Measurements from ENCODE around the gene XYLT2. TPM values are rescaled to one million over a fixed set of nuclear protein-coding genes. Genes with fewer than 3 reads are reported as not detected.

XYLT2 gene
- total and polyA plus RNA-seq, 9 of the 15 experiments (the other 6 are each of a cell fraction or from before 2014, with no cell fraction given), result 0.63 to 9.1 (median 4.3) TPM

- POLR2A ChIA-PET, result interaction anchor here (0.6 kb wide), 2 partner anchors 161 to 465 kb away, joined by 3 read pairs; no protein-coding TSS in a partner anchor
- H2AFZ ChIP-seq (ENCODE audit: low read depth, low read length), result no peak overlapping the region
- in situ Hi-C loops (cut with MboI) (no loop called here), intact Hi-C loops (cut with micrococcal nuclease) (loop anchor here (1.0 to 10.0 kb wide), 4 partner anchors 93 to 203 kb away; partner anchors contain the start of gene RSAD1)
- no peak overlapping the region for H3K4me3 ChIP-seq
- no peaks in the 10 kb centered on the region for H3K9me1 ChIP-seq (ENCODE audit: control insufficient read depth, insufficient read depth, low read length)
- H3K4me2 ChIP-seq (ENCODE audit: insufficient read depth, low read length), result no peak overlapping the region
- H4K20me1 ChIP-seq (replicated peaks; ENCODE audit: control insufficient read depth, insufficient read depth, low read length), result no peaks in the 10 kb centered on the region; the same call in 1 of the 2 replicates
- CTCF ChIA-PET (ENCODE audit: low intra/inter-chr PET ratio), result interaction anchor here (0.7 to 4.7 kb wide), 9 partner anchors 24 to 271 kb away, joined by 3 to 142 read pairs (median 6); partner anchors contain the start of genes COL1A1 and PDK2
- H3K27me3 ChIP-seq (ENCODE audit: control insufficient read depth in 2 of 2, insufficient read depth in 2 of 2, low read length in 2 of 2), result peaks cover 5 to 30% of the 10 kb centered on the region in 2 experiments; a peak in 4 of 5 replicates
- H3K9ac ChIP-seq (ENCODE audit: insufficient read depth in 1 of 2, low read depth in 2 of 2, low read length in 2 of 2), result no peak overlapping the region
- peak; percentile 80 to 86 (median 84) for DNase-seq (ENCODE audit: extremely low read depth in 1 of 4, low spot score in 3 of 4)
- no peaks in the 10 kb centered on the region; a peak in 1 of 5 replicates for H3K4me1 ChIP-seq (replicated peaks in 1 of 2; ENCODE audit: control insufficient read depth in 2 of 2, insufficient read depth in 2 of 2, low read length in 2 of 2)
- H3K9me3 ChIP-seq (replicated peaks; ENCODE audit: control insufficient read depth, insufficient read depth, low read depth, low read length), result no peaks in the 10 kb centered on the region
- no peaks in the 10 kb centered on the region for H3K79me2 ChIP-seq (ENCODE audit: control insufficient read depth, insufficient read depth, low read length)
- ATAC-seq, result peak; percentile 99
- no TSS peak for BruUV-seq (replicated peaks)
- FAIRE-seq, result peak; percentile 89
- H3K36me3 ChIP-seq (ENCODE audit: control insufficient read depth, insufficient read depth, low read length), result no peaks in the 10 kb centered on the region
- H3K27ac ChIP-seq (ENCODE audit: extremely low read depth, low read depth, low read length), result no peak overlapping the region
- WGBS (ENCODE audit: insufficient coverage, low coverage, missing lambda C conversion rate), result 8% methylated on average over 7 of the region's 7 CpGs
- peak; percentile 75 for TF ChIP-seq SP1 (CRISPR knock-in tag; IDR thresholded peaks at IDR 0.05)
- peak; percentile 77 for TF ChIP-seq ZBTB7A (IDR thresholded peaks at IDR 0.05; ENCODE audit: borderline replicate concordance, control insufficient read depth, low read depth, low read length)
- peak; percentile 94 to 96 (median 95) for TF ChIP-seq CTCF (IDR thresholded peaks at IDR 0.05 in 2 of 3, conservative IDR thresholded peaks at IDR 0.05 in 1 of 3; ENCODE audit: insufficient read depth in 2 of 3, low read depth in 1 of 3, low read length in 3 of 3)
- peak; percentile 97 for TF ChIP-seq SMC3 (conservative IDR thresholded peaks at IDR 0.05; ENCODE audit: insufficient read depth, low read depth, low read length)
- 0 out of 2 replicates have a peak, but pooled peaks have one; percentile 51 for TF ChIP-seq ZFP91 (CRISPR knock-in tag; IDR thresholded peaks at IDR 0.05)
- TF ChIP-seq HMBOX1 (IDR thresholded peaks at IDR 0.05), result no peak
- TF ChIP-seq MAZ (CRISPR knock-in tag; conservative IDR thresholded peaks at IDR 0.05 in 1 of 2, IDR thresholded peaks at IDR 0.05 in 1 of 2), result peak in 1 of 2 experiments; percentile 50; a peak in 2 of 4 replicates
- 0 out of 2 replicates have a peak, but pooled peaks have one; percentile 20 for TF ChIP-seq TCF3 (CRISPR knock-in tag; IDR thresholded peaks at IDR 0.05)
- TF ChIP-seq ATF2 (CRISPR knock-in tag; IDR thresholded peaks at IDR 0.05), result no peak
- peak; percentile 52; the same call in 1 of the 2 replicates for TF ChIP-seq HDGF (IDR thresholded peaks at IDR 0.05)
- TF ChIP-seq HNRNPLL (IDR thresholded peaks at IDR 0.05; ENCODE audit: low read depth, low read length, poor library complexity, severe bottlenecking), result no peak
- TF ChIP-seq E2F4 (CRISPR knock-in tag; IDR thresholded peaks at IDR 0.05; ENCODE audit: low read depth), result 0 out of 2 replicates have a peak, but pooled peaks have one; percentile 22
- TF ChIP-seq MYNN (IDR thresholded peaks at IDR 0.05), result 0 out of 2 replicates have a peak, but pooled peaks have one; percentile 46
- no peak for TF ChIP-seq MYNN (CRISPR knock-in tag; IDR thresholded peaks at IDR 0.05)
Observed at GRCh38 chr17:50297407-50297865, 48.5 kb upstream of the XYLT2 start.

Data from K562 (cell line).